ENCODE results near the gene LHPP. TPM values are rescaled to one million over a fixed set of nuclear protein-coding genes. Genes with fewer than 3 reads are reported as not detected.

The LHPP gene
- total RNA-seq, 2 donors from 2014 or later, result 4.9 to 9.9 TPM

- WGBS, 2 donors, result 70 to 76% methylated on average over 12 to 15 of the region's 15 CpGs
- TF ChIP-seq CTCF (IDR thresholded peaks at IDR 0.05), result no peak
- no peak for TF ChIP-seq POLR2A (IDR thresholded peaks at IDR 0.05)
- H3K4me3 ChIP-seq, result no peak overlapping the region
- intact Hi-C loops (cut with DNase I), result no loop called here
- DNase-seq, result peak in 1 of 4 donors; percentile 55
- no peaks in the 10 kb centered on the region for H3K27me3 ChIP-seq
- peak overlapping the region in 2 of 4 donors; percentile 5 to 42 for H3K27ac ChIP-seq
- H3K9me3 ChIP-seq, result no peaks in the 10 kb centered on the region
- no peak for ATAC-seq
- H3K36me3 ChIP-seq (replicated peaks in 1 of 2; ENCODE audit: insufficient read depth in 1 of 2, low read depth in 2 of 2), result no peaks in the 10 kb centered on the region
- peaks cover 8% of the 10 kb centered on the region for H3K4me1 ChIP-seq
Measured at GRCh38 chr10:124641282-124642087, 179.9 kb downstream of the LHPP start.

GRCh38 chr10:124642088-124642710, 180.6 kb downstream of the LHPP start:
- H3K4me3 ChIP-seq, result no peak overlapping the region
- ATAC-seq (no peak), DNase-seq (no peak)
- 91 to 96% methylated on average over 13 to 20 of the region's 20 CpGs for WGBS, 2 donors
- no peak overlapping the region for H3K27ac ChIP-seq
- no peak for TF ChIP-seq POLR2A (IDR thresholded peaks at IDR 0.05)
- no peak for TF ChIP-seq CTCF (IDR thresholded peaks at IDR 0.05)
- intact Hi-C loops (cut with DNase I), result no loop called here
- no peaks in the 10 kb centered on the region for H3K9me3 ChIP-seq
- peaks cover 15% of the 10 kb centered on the region for H3K4me1 ChIP-seq
- no peaks in the 10 kb centered on the region for H3K36me3 ChIP-seq (replicated peaks in 1 of 2; ENCODE audit: insufficient read depth in 1 of 2, low read depth in 2 of 2)
- no peaks in the 10 kb centered on the region for H3K27me3 ChIP-seq

- DNase-seq, result no peak
- Histone ChIP-seq H3K4me1 (peaks cover 22% of the 10 kb centered on the region), H3K27ac (no peak overlapping the region), H3K36me3 (replicated peaks in 1 of 2; ENCODE audit: insufficient read depth in 1 of 2, low read depth in 2 of 2) (no peaks in the 10 kb centered on the region), H3K4me3 (no peak overlapping the region), H3K27me3 (no peaks in the 10 kb centered on the region), H3K9me3 (no peaks in the 10 kb centered on the region)
- no peak for ATAC-seq
- WGBS, 2 donors, result 91 to 93% methylated on average over 28 to 30 of the region's 30 CpGs
- TF ChIP-seq CTCF (IDR thresholded peaks at IDR 0.05) (no peak), POLR2A (IDR thresholded peaks at IDR 0.05) (no peak)
- intact Hi-C loops (cut with DNase I), result no loop called here
Measured at GRCh38 chr10:124643330-124644009, 181.8 kb downstream of the LHPP start.

- Histone ChIP-seq H3K4me1 (peaks cover 25% of the 10 kb centered on the region), H3K4me3 (no peak overlapping the region), H3K9me3 (no peaks in the 10 kb centered on the region), H3K27me3 (no peaks in the 10 kb centered on the region), H3K27ac (no peak overlapping the region), H3K36me3 (replicated peaks in 1 of 2; ENCODE audit: insufficient read depth in 1 of 2, low read depth in 2 of 2) (no peaks in the 10 kb centered on the region)
- intact Hi-C loops (cut with DNase I), result no loop called here
- TF ChIP-seq CTCF (IDR thresholded peaks at IDR 0.05) (no peak), POLR2A (IDR thresholded peaks at IDR 0.05) (no peak)
- no peak for ATAC-seq
- DNase-seq, result no peak
- WGBS, 2 donors, result 96 to 100% methylated on average over 1 to 4 of the region's 4 CpGs
Measured at GRCh38 chr10:124644236-124644635, 182.6 kb downstream of the LHPP start.
